Fibroblast of pulmonary artery (primary cell): ENCODE measurements around the gene CAMSAP3.

ENCODE experiments used
- DNase-seq: peaks from one replicate; pipeline ENCODE4 v3.0.0-alpha.2; 2010; ENCODE audit warnings: low read depth
- H3K4me3 ChIP-seq: replicated peaks from 2 replicates; pipeline ENCODE4 v1.5.1; 2011; ENCODE audit warnings: low read depth, mild to moderate bottlenecking, control low read depth, low read length, moderate library complexity
- CTCF ChIP-seq: IDR thresholded peaks from 2 replicates; pipeline ENCODE4 v1.5.1; 2011; ENCODE audit warnings: mild to moderate bottlenecking, control low read depth, low read length, inconsistent platforms; ENCODE audit errors: missing control alignments

Gene CAMSAP3

GRCh38 chr19:7644550-7644877, 48.9 kb downstream of the CAMSAP3 start:
- no peak for DNase-seq

GRCh38 chr19:7645163-7645562, 49.5 kb downstream of the CAMSAP3 start:
- no peak for DNase-seq
- H3K4me3 ChIP-seq, result no peak overlapping the region
- TF ChIP-seq CTCF, result no peak

More at GRCh38 chr19:7644550-7644877, 48.9 kb downstream of the CAMSAP3 start:
- no peak overlapping the region for H3K4me3 ChIP-seq
- TF ChIP-seq CTCF, result no peak

- no peak overlapping the region for H3K4me3 ChIP-seq
- no peak for DNase-seq
- TF ChIP-seq CTCF, result no peak
Measured at GRCh38 chr19:7645656-7646425, 50.2 kb downstream of the CAMSAP3 start.

- TF ChIP-seq CTCF, result no peak
- no peak for DNase-seq
- no peak overlapping the region for H3K4me3 ChIP-seq
Measured at GRCh38 chr19:7646426-7646700, 50.7 kb downstream of the CAMSAP3 start.

- H3K4me3 ChIP-seq, result no peak overlapping the region
- TF ChIP-seq CTCF, result no peak
- DNase-seq, result no peak
Measured at GRCh38 chr19:7647156-7647555, 51.5 kb downstream of the CAMSAP3 start.

- H3K4me3 ChIP-seq, result no peak overlapping the region
- TF ChIP-seq CTCF, result no peak
- no peak for DNase-seq
Measured at GRCh38 chr19:7648265-7649014, 52.8 kb downstream of the CAMSAP3 start.

GRCh38 chr19:7650148-7650547, 54.5 kb downstream of the CAMSAP3 start:
- DNase-seq, result no peak
- no peak for TF ChIP-seq CTCF
- H3K4me3 ChIP-seq, result no peak overlapping the region
